Ovary (tissue), 9 donors: Measurements from ENCODE around the gene KIAA0825. TPM values are rescaled to one million over a fixed set of nuclear protein-coding genes. Genes with fewer than 3 reads are reported as not detected.

Experiments used
- DNase-seq, 5 donors: peaks; one replicate each; pipeline ENCODE4 v3.0.0-alpha.2; 2019 to 2020
- H3K27ac ChIP-seq, 2 donors: fragments of 200-600 bp; one replicate each; pipeline versions ENCODE4 v1.5.1 to v1.8.0; 2019 to 2022
- H3K27me3 ChIP-seq: fragments of 200-600 bp; one replicate; pipeline ENCODE4 v1.8.0; 2022
- H3K36me3 ChIP-seq: fragments of 200-600 bp; sonication (generic); one replicate; pipeline ENCODE4 v1.5.1; 2019
- H3K4me1 ChIP-seq: one replicate; pipeline ENCODE4 v1.8.1; 2013; ENCODE audit warnings: mild to moderate bottlenecking, moderate library complexity; ENCODE audit not compliant: insufficient read depth
- H3K4me3 ChIP-seq: fragments of 200-600 bp; sonication (generic); one replicate; pipeline ENCODE4 v1.5.1; 2017
- H3K9me3 ChIP-seq, 2 donors: fragments of 200-600 bp in 1 of 2; sonication (generic) in 1 of 2; one replicate each; pipeline versions ENCODE4 v1.5.1 to v1.8.1; 2013 to 2019; ENCODE audit warnings: mild to moderate bottlenecking in 1 of 2, moderate library complexity in 1 of 2
- EP300 ChIP-seq: sonication (generic); formaldehyde crosslinking; IDR thresholded peaks from one replicate; pipeline ENCODE4 v1.6.1; 2017; ENCODE audit warnings: antibody characterized with exemption
- POLR2A ChIP-seq: fragments of 450-650 bp; IDR thresholded peaks from one replicate; pipeline ENCODE4 v1.6.1; 2017; ENCODE audit warnings: antibody characterized with exemption, mild to moderate bottlenecking, moderate library complexity
- WGBS, 3 donors: extraction: QIAGEN DNeasy Blood & Tissue Kit in 1 of 3; methylation state at CpG; one replicate each; pipeline versions ENCODE4 v1.1.5 to v1.1.7; 2013 to 2017; 5-methylcytosine and 5-hydroxymethylcytosine counted together
- intact Hi-C, 4 donors: fragments of 100-400 bp; cut with DNase I; formaldehyde crosslinking; loops; one replicate each; pipeline versions ENCODE4 v1.11.0 to v1.15.1; 2022 to 2023
- polyA plus RNA-seq, 2 donors: library from polyadenylated mRNA; stranded (reverse); fragments of 200-250 nt in 1 of 2; fragments of 350-450 nt in 1 of 2; fragmentation: Illumina TruSeq in 1 of 2; extraction: RNeasy Lipid Tissue Mini Kit (QIAGEN cat#74804) in 1 of 2; gene quantifications; one replicate each; pipeline ENCODE4 v1.2.3, GENCODE V29; 2013 to 2014
- total RNA-seq, 7 donors: library from RNA; depleted of rRNA in 2 of 7; stranded (reverse); fragments of >200 nt in 2 of 7; fragmentation: NEBNext Ultra II Directional in 3 of 7; extraction: Animal tissue kit (Norgen Biotek cat#: 25700) in 3 of 7; gene quantifications; one replicate each; pipeline versions ENCODE4 v1.1.0 to v1.2.4, GENCODE V29; 2016 to 2023
- TF ChIP-seq, protein P1 (sequence below), 3 donors: fragments of 450-650 bp in 2 of 3; fragments of 200-600 bp in 1 of 3; IDR thresholded peaks; one replicate each; pipeline versions ENCODE4 v1.5.1 to v1.8.0; 2016 to 2022; ENCODE audit warnings: antibody characterized with exemption in 3 of 3, mild to moderate bottlenecking in 1 of 3
- donor health status: DM: no; HTN: no; CAD: no; lungs with moderate emphysema.
- donor health status: DM: no; HTN: no; CAD: no.
- donor health status: Bipolar disorder and iron deficiency.
- donor health status: DM: yes; HTN: yes; CAD: no.
- donor health status: DM: no; HTN: no; CAD: no.
- donor health status: DM: yes; HTN: yes; CAD: no.

The KIAA0825 gene
- total and polyA plus RNA-seq, 9 donors = 0.70 to 12.4 (median 3.9) TPM

DNA sequence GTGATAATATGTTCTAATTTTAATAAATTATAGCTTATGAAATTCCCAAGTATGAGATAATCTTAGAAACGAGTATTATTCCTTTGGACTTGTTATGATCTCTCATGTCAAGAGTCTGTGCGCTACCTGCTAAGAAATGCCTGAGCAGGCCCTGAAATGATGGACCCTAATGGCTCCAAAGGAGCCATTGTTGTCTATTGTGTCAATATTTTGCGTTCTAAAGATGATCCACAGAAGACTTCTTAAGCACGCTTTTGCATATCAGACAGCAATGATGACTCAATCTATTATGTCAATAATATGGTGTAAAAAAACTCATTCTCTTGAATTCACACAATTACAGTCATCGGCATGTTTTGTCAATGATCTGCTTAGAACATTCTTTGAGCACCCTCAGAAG, 306.1 kb downstream of the KIAA0825 start:
- Histone ChIP-seq H3K27me3 (no peaks in the 10 kb centered on the region), H3K36me3 (no peaks in the 10 kb centered on the region), H3K9me3 (no peaks in the 10 kb centered on the region), H3K27ac (no peak overlapping the region), H3K4me3 (no peak overlapping the region), H3K4me1 (no peaks in the 10 kb centered on the region)
- intact Hi-C loops = no loop called here
- DNase-seq = no peak
- 88 to 95% (median 92%) methylated on average over 5 of the region's 5 CpGs for WGBS, 3 donors
- TF ChIP-seq POLR2A (no peak), EP300 (no peak)
- TF ChIP-seq, protein P1, sequence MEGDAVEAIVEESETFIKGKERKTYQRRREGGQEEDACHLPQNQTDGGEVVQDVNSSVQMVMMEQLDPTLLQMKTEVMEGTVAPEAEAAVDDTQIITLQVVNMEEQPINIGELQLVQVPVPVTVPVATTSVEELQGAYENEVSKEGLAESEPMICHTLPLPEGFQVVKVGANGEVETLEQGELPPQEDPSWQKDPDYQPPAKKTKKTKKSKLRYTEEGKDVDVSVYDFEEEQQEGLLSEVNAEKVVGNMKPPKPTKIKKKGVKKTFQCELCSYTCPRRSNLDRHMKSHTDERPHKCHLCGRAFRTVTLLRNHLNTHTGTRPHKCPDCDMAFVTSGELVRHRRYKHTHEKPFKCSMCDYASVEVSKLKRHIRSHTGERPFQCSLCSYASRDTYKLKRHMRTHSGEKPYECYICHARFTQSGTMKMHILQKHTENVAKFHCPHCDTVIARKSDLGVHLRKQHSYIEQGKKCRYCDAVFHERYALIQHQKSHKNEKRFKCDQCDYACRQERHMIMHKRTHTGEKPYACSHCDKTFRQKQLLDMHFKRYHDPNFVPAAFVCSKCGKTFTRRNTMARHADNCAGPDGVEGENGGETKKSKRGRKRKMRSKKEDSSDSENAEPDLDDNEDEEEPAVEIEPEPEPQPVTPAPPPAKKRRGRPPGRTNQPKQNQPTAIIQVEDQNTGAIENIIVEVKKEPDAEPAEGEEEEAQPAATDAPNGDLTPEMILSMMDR (IDR thresholded peaks at IDR 0.05) = no peak

- H3K9me3 ChIP-seq = no peaks in the 10 kb centered on the region
- H3K4me1 ChIP-seq = no peaks in the 10 kb centered on the region
- no peak overlapping the region for H3K4me3 ChIP-seq
- no peaks in the 10 kb centered on the region for H3K36me3 ChIP-seq
- TF ChIP-seq, protein P1 (IDR thresholded peaks at IDR 0.05) = no peak
- TF ChIP-seq POLR2A = no peak
- no peak for TF ChIP-seq EP300
- no peaks in the 10 kb centered on the region for H3K27me3 ChIP-seq
- intact Hi-C loops = no loop called here
- 92 to 98% (median 97%) methylated on average over 1 of the region's 1 CpG for WGBS, 3 donors
- H3K27ac ChIP-seq = no peak overlapping the region
- no peak for DNase-seq
Measured at GRCh38 chr5:94310833-94311232, 307.6 kb downstream of the KIAA0825 start.

DNA sequence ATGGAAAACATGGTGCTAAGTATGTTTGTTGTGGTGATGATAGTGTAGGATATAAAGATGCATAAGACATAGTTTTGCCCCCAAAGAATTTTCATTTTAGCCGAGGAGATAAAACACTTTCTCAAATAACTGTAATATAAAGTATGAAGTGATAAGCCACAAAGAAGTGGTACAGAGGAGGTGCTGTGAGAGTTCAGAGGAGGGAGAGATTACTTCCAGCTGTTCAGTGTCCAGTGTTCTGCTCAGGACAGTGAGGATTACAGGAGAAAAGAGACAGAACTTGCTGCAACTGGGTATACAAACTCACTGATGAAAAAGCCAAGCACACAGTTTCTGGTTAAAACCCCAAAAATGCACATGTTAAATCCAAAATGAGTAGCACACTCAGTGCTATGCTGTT, 309.3 kb downstream of the KIAA0825 start:
- Histone ChIP-seq H3K4me1 (no peaks in the 10 kb centered on the region), H3K27ac (no peak overlapping the region), H3K9me3 (no peaks in the 10 kb centered on the region), H3K27me3 (no peaks in the 10 kb centered on the region), H3K36me3 (no peaks in the 10 kb centered on the region), H3K4me3 (no peak overlapping the region)
- no peak for DNase-seq
- WGBS, 3 donors = 5 to 13% (median 7%) methylated on average over 1 of the region's 1 CpG
- intact Hi-C loops = no loop called here
- TF ChIP-seq, protein P1 (IDR thresholded peaks at IDR 0.05) = no peak
- no peak for TF ChIP-seq POLR2A
- no peak for TF ChIP-seq EP300

- TF ChIP-seq POLR2A (no peak), EP300 (no peak)
- TF ChIP-seq, protein P1 (IDR thresholded peaks at IDR 0.05) = no peak
- WGBS, 3 donors = 72 to 87% (median 74%) methylated on average over 1 of the region's 1 CpG
- DNase-seq = no peak
- Histone ChIP-seq H3K4me3 (no peak overlapping the region), H3K9me3 (no peaks in the 10 kb centered on the region), H3K36me3 (no peaks in the 10 kb centered on the region), H3K27me3 (no peaks in the 10 kb centered on the region), H3K27ac (no peak overlapping the region), H3K4me1 (no peaks in the 10 kb centered on the region)
- intact Hi-C loops = no loop called here
Measured at GRCh38 chr5:94308442-94308841, 310.0 kb downstream of the KIAA0825 start.
